HG03558 (cell line): ENCODE results near the gene IMMT.

Experiments
- ATAC-seq: cut with Tn5 transposase; IDR thresholded peaks from one replicate; pipeline ENCODE4 v1.9.1; 2021; ENCODE audit warnings: moderate number of reproducible peaks; ENCODE audit not compliant: unreplicated experiment; ENCODE audit errors: extremely low read depth

Gene IMMT

DNA sequence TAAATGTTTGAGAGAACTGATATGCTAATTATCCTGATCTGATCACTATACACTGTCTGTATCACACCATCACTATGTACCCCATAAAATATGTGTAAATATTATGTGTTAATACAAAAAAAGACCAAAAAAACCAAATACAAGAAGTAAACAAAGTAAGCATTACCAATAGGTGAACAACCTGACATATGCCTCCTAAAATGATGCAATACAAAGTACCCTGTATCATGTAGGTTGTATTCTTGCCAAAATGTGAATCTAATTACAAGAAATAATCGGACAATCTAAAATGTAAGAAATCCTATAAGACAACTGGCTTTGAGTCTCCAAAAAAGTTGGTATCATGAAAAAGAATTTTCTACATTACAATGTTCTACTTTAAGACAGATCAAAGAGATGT is 97.3 kb downstream of the IMMT start:
- no peak for ATAC-seq

- ATAC-seq: no peak
Observed at GRCh38 chr2:86097114-86097896, 98.0 kb downstream of the IMMT start.

DNA sequence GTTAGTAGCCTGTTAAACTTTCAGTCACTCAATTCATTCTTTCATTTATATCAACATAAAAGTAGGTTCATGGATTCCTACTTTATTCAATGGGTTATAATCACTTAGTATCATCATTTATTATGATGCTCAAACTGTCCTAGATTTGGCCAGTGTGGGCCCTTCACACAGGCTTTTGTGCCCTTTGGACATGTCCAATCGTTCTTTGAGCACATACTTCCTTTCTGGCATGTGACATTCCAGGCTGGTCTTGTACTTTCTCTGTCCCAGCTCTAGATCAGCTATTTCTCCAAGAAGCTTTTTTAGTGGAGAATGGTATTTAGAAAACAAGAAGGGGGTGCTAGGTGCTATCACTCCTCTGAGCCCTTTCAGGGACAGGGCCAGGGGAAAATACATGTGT is 101.0 kb downstream of the IMMT start:
- ATAC-seq: no peak
